MM.1S (cell line): Measurements from ENCODE around the gene KCNIP1.

Experiments
- DNase-seq: peaks from one replicate; pipeline ENCODE4 v3.0.0-alpha.2; 2015
- H2AFZ ChIP-seq: fragments of 300-600 bp; sonication (generic); 2 replicates; pipeline ENCODE4 v1.6.0; 2016; ENCODE audit warnings: antibody characterized with exemption, low read length
- H3F3A ChIP-seq: fragments of 300-600 bp; sonication (generic); 2 replicates; pipeline ENCODE4 v1.6.1; 2016; ENCODE audit warnings: mild to moderate bottlenecking, antibody characterized with exemption, low read length, moderate library complexity, mixed read lengths; ENCODE audit not compliant: insufficient read depth
- H3K27ac ChIP-seq: fragments of 300-600 bp; sonication (generic); 2 replicates; pipeline ENCODE4 v1.5.1; 2016; ENCODE audit warnings: mild to moderate bottlenecking, low read length
- H3K27me3 ChIP-seq: fragments of 300-600 bp; sonication (generic); replicated peaks from 2 replicates; pipeline ENCODE4 v1.6.0; 2016; ENCODE audit warnings: low read length; ENCODE audit not compliant: insufficient read depth
- H3K36me3 ChIP-seq: fragments of 300-600 bp; sonication (generic); replicated peaks from 2 replicates; pipeline ENCODE4 v1.6.1; 2016; ENCODE audit warnings: mild to moderate bottlenecking, low read length, mixed read lengths; ENCODE audit not compliant: insufficient read depth
- H3K4me1 ChIP-seq: fragments of 300-600 bp; sonication (generic); 2 replicates; pipeline ENCODE4 v1.6.1; 2016; ENCODE audit warnings: low read length, mixed read lengths
- H3K4me2 ChIP-seq: fragments of 300-600 bp; sonication (generic); 2 replicates; pipeline ENCODE4 v1.6.0; 2016; ENCODE audit warnings: low read depth, low read length
- H3K4me3 ChIP-seq: fragments of 300-600 bp; sonication (generic); 2 replicates; pipeline ENCODE4 v1.5.1; 2016; ENCODE audit warnings: low read length, mixed read lengths
- H3K79me2 ChIP-seq: fragments of 300-600 bp; sonication (generic); 2 replicates; pipeline ENCODE4 v1.6.1; 2016; ENCODE audit warnings: mixed run types, low read length, mixed read lengths
- H3K9ac ChIP-seq: fragments of 300-600 bp; sonication (generic); 2 replicates; pipeline ENCODE4 v1.6.1; 2016; ENCODE audit warnings: low read length, mixed read lengths
- H3K9me2 ChIP-seq: fragments of 300-600 bp; sonication (generic); replicated peaks from 2 replicates; pipeline ENCODE4 v1.6.1; 2016; ENCODE audit warnings: mild to moderate bottlenecking, low read length, mixed read lengths; ENCODE audit not compliant: insufficient read depth
- H3K9me3 ChIP-seq: fragments of 300-600 bp; sonication (generic); replicated peaks from 2 replicates; pipeline ENCODE4 v1.6.1; 2016; ENCODE audit warnings: mild to moderate bottlenecking, low read length, mixed read lengths; ENCODE audit not compliant: insufficient read depth
- H4K20me1 ChIP-seq: fragments of 300-600 bp; sonication (generic); 2 replicates; pipeline ENCODE4 v1.6.1; 2016; ENCODE audit warnings: mild to moderate bottlenecking, low read length, moderate library complexity, mixed read lengths; ENCODE audit not compliant: insufficient read depth
- CTCF ChIP-seq: fragments of 300-600 bp; sonication (generic); IDR thresholded peaks from 2 replicates; pipeline ENCODE4 v1.5.1; 2016; ENCODE audit warnings: antibody characterized with exemption, low read length, mixed read lengths
- EZH2 ChIP-seq: fragments of 300-600 bp; sonication (generic); optimal IDR thresholded peaks from 2 replicates; pipeline ENCODE3; 2017; ENCODE audit warnings: low read depth, mild to moderate bottlenecking, antibody characterized with exemption, low read length, mixed read lengths
- EZH2phosphoT487 ChIP-seq: fragments of 300-600 bp; sonication (generic); IDR thresholded peaks from 2 replicates; pipeline ENCODE4 v1.6.1; 2018; ENCODE audit warnings: antibody characterized with exemption, low read length

The KCNIP1 gene

GRCh38 chr5:170495825-170496661 lies 7.8 kb upstream of the KCNIP1 start:
- Histone ChIP-seq H3K79me2 (no peaks in the 10 kb centered on the region), H3K9ac (no peak overlapping the region)

GRCh38 chr5:170496662-170497028 lies 7.2 kb upstream of the KCNIP1 start:
- no peaks in the 10 kb centered on the region for H3K27me3 ChIP-seq
- H3K4me2 ChIP-seq, result no peak overlapping the region
- H3K36me3 ChIP-seq, result no peaks in the 10 kb centered on the region

More at GRCh38 chr5:170495825-170496661, 7.8 kb upstream of the KCNIP1 start:
- Histone ChIP-seq H3F3A (no peaks in the 10 kb centered on the region), H3K4me2 (no peak overlapping the region), H3K27me3 (no peaks in the 10 kb centered on the region), H3K9me3 (no peaks in the 10 kb centered on the region), H3K27ac (no peak overlapping the region), H2AFZ (no peak overlapping the region), H3K36me3 (no peaks in the 10 kb centered on the region), H3K9me2 (no peaks in the 10 kb centered on the region), H4K20me1 (no peaks in the 10 kb centered on the region), H3K4me3 (no peak overlapping the region), H3K4me1 (0 out of 2 replicates have a peak, but pooled peaks cover 3% of the 10 kb centered on the region)
- TF ChIP-seq EZH2 (no peak), EZH2phosphoT487 (no peak), CTCF (no peak)
- DNase-seq, result no peak

GRCh38 chr5:170497311-170498038 lies 6.3 kb upstream of the KCNIP1 start:
- no peaks in the 10 kb centered on the region for H4K20me1 ChIP-seq
- no peaks in the 10 kb centered on the region for H3K9me2 ChIP-seq
- TF ChIP-seq EZH2phosphoT487 (no peak), EZH2 (no peak), CTCF (no peak)
- H3K4me2 ChIP-seq, result no peak overlapping the region
- H3K4me3 ChIP-seq, result no peak overlapping the region
- no peaks in the 10 kb centered on the region for H3K9me3 ChIP-seq
- H3K27ac ChIP-seq, result no peak overlapping the region
- H3K27me3 ChIP-seq, result no peaks in the 10 kb centered on the region
- DNase-seq, result no peak
- H3K36me3 ChIP-seq, result no peaks in the 10 kb centered on the region
- H3K4me1 ChIP-seq, result no peaks in the 10 kb centered on the region
- no peak overlapping the region for H2AFZ ChIP-seq
- no peaks in the 10 kb centered on the region for H3K79me2 ChIP-seq
- no peak overlapping the region for H3K9ac ChIP-seq
- H3F3A ChIP-seq, result no peaks in the 10 kb centered on the region

More at GRCh38 chr5:170496662-170497028, 7.2 kb upstream of the KCNIP1 start:
- H3K27ac ChIP-seq, result no peak overlapping the region
- H3K4me3 ChIP-seq, result no peak overlapping the region
- 0 out of 2 replicates have a peak, but pooled peaks cover under 1% of the 10 kb centered on the region for H3K4me1 ChIP-seq
- no peak for TF ChIP-seq EZH2phosphoT487
- no peak for TF ChIP-seq CTCF
- no peak for TF ChIP-seq EZH2
- H3K9ac ChIP-seq, result no peak overlapping the region
- H4K20me1 ChIP-seq, result no peaks in the 10 kb centered on the region
- no peak overlapping the region for H2AFZ ChIP-seq
- DNase-seq, result no peak
- no peaks in the 10 kb centered on the region for H3F3A ChIP-seq
- H3K79me2 ChIP-seq, result no peaks in the 10 kb centered on the region
- H3K9me2 ChIP-seq, result no peaks in the 10 kb centered on the region
- H3K9me3 ChIP-seq, result no peaks in the 10 kb centered on the region
